NOMO-1 treated with dmso at 0.1 percent for 144 hours (cell line): ENCODE measurements around the gene POLR3E.

ENCODE experiments used
- DNase-seq: peaks from one replicate; lab custom pipeline; 2025; ENCODE audit not compliant: unreplicated experiment; lab: John Stamatoyannopoulos, UW

Gene POLR3E

DNA sequence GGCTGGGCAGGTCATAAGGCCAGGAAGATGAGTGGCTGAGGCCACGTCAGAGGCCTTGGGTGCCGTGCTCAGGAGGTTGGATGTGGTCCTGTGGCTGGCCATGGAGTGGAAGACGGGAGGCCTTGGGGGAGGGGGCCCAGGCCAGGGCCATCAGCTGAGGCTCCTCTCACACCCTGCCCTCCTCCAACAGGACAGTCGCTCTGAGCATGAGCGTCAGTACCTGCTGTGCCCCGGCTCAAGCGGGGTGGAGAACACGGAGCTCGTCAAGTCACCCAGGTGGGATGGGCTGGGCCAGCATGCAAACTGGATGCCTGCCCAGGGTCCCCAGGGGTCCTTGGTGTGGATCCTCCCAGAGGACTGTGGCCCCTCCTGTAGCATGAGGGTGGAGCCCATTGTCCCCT is 19.2 kb downstream of the POLR3E start:
- no peak for DNase-seq

GRCh38 chr16:22317001-22317530 is 19.9 kb downstream of the POLR3E start:
- DNase-seq = no peak

DNA sequence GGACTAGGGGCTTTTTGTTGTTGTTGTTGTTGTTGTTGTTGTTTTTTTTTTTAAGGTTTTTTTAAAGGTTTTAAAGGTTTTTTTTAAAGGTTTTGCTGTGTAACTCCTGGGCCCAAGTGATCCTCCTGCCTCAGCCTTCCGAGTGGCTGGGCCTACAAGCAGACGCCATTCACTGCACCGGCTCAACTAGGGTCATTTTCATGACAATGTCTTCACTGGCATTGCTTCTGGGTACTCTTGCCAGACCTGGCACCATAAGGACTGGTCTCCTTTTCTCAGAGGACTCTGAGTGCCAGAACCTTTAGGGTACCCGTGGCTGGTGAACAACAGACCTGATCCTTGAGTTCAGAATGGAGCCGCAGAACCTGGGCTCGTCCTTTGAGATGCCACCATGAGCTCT is 20.4 kb downstream of the POLR3E start:
- DNase-seq = no peak

GRCh38 chr16:22318690-22319358 is 21.6 kb downstream of the POLR3E start:
- DNase-seq = peak; percentile 0

DNA sequence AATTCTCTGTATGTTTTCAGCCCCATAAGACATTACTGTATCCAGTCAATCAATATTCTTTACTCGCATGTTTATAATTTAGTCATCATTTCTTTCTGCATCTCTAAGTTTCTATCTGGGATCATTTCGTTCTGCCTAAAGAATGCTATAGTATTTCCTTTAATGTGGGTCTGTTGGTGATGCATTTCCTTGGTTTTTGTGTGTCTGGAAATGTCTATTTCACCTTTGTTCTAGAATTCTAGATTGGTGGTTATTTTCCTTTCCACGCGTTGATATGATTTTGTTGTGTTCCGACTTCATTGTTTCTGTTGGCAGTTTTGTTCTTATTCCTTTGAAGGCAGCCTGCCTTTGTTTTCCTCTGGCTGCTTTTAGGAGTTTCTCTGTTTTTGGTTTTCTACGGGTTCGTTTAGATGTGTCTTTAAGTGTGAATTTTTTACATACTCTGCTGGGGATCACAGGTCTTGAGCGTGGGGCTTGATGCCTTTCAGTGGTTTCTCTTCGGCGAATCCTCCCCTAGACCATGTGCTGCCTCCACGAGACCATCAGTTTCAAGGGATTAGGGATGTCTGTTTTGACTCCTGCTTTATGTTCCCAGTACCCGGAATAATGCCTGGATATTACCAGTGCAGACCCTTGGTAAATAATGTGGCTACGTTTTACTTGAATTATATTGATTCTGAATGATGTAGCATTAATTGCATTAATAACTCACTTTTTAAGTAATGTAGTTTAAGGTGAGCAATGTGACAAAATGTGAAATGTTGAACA is 23.5 kb downstream of the POLR3E start:
- no peak for DNase-seq

DNA sequence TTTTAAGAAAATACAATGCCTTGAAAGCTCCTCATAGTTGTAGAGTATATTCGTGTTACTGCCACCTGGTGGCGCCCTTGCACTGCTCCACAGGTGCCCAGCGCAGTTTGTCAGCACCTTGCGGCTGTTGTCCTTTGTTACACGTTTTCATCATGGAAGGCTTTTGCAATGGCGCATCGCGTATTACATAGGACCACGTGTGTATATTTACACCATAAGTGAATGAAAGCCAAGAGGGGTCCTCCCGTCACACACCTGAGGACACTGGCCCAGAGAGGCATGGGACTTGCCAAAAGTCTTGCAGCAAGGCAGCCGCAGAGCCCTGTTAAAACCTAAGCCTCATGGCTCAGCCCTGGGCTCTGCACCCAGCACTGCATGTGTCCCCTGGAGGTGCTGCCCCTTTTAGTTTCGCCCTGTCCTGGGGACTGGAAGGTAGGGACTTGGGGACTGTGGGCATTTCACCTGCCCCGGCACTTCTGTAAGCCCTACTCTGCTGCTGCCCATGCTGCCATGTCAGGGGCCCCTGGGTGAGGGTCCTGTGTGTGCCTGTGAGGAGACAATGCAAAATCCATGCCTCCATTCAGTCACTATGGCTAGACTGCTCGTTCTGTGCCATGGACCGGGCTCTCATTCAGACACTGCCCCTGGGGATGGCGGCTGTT is 24.3 kb downstream of the POLR3E start:
- DNase-seq = peak; percentile 40

DNA sequence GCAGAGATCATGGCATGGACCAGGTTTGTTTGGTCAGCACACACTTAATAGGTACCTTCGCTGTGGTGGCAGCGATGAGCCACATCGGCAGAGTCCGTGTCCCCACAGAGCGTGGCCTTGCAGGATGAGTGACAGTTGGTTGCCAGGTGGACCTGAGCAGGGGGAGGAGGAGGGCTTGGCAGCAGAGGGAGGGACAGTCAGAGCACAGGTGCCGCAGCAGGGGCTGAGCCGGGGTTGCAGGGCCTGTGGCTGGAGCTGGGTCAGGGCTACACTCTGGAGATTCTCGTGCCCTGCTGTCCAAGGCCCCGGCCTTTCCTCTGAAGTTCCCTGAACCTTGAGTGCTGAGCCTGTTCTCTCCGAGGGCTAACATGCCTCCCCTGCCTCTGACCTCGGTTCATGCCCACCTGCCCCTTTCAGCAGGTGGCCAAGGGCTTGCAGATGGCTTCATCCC is 24.8 kb downstream of the POLR3E start:
- DNase-seq = no peak

DNA sequence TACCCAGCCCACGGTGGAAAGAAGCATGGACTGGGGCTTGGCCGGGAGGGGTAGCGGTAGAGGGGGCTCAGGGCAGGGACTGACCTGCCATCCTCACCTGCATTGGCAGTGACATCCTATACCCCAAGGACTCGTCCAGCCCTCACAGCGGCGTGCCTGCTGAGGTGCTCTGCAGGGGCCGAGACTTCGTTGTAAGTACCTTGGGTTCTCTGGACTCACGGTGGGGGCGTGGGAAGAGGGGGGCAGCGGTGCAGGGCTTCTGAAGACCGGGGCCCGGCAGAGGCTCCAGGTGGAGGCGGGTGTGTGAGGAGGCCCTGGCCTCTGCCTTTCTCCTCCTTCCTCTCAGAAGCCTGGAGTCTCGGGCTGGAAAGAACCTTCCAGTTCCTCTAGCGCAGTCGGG is 25.5 kb downstream of the POLR3E start:
- DNase-seq = no peak

DNA sequence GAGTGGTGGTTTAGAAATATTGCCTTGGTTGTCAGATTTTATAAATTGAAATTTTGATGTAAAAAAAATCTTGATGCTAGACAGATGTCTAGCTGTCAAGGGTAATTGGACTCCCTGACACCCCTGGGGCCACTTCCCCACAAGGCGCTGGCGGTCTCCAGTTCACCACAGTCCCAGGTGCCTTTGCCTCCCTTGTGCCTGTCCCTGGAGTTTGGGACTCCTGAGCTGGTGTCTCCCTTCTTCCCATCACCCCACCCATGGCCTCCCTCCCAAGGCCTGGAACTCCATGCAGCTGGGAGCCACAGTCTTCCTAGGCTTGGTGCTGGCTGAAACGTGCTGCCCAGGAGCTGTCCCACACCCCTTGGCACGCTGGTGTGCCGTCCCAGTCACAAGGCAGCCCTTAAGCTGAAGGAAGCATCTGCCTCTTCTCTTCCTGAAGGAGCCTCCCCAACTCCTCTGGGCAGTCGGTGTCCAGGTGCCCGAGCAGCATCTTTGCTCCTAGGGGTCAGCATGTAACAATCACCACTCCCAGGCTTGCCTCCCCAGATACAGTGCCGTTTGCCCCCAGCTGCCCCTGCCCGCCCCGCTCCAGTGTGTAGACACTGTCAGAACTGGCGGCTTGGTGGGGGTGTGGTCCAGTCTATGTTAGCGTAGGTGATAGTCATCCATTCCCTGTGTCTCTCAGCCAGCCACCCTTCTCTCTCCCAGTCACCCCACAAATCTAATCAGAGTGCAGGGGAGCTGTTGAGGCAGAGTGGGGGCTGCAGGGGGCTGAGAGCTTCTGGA is 26.2 kb downstream of the POLR3E start:
- no peak for DNase-seq

GRCh38 chr16:22323959-22324786 is 27.0 kb downstream of the POLR3E start:
- no peak for DNase-seq

GRCh38 chr16:22324787-22325597 is 27.8 kb downstream of the POLR3E start:
- no peak for DNase-seq

- DNase-seq = no peak
These were observed 28.6 kb downstream of the POLR3E start for GRCh38 chr16:22325598-22326368.

GRCh38 chr16:22326369-22326652 is 29.1 kb downstream of the POLR3E start:
- DNase-seq = no peak

- no peak for DNase-seq
These were observed 29.7 kb downstream of the POLR3E start for GRCh38 chr16:22326771-22327445.

- no peak for DNase-seq
These were observed 30.2 kb downstream of the POLR3E start for GRCh38 chr16:22327446-22327775.

- DNase-seq = no peak
These were observed 31.0 kb downstream of the POLR3E start for GRCh38 chr16:22328081-22328725.

GRCh38 chr16:22329199-22329695 is 32.0 kb downstream of the POLR3E start:
- no peak for DNase-seq

- DNase-seq = no peak
These were observed 33.1 kb downstream of the POLR3E start for GRCh38 chr16:22330326-22330725.
